ENCODE measurements around the gene NELL1. TPM values are rescaled to one million over a fixed set of nuclear protein-coding genes. Genes with fewer than 3 reads are reported as not detected.

The NELL1 gene
- total RNA-seq, 2 donors from 2014 or later = not detected

DNA sequence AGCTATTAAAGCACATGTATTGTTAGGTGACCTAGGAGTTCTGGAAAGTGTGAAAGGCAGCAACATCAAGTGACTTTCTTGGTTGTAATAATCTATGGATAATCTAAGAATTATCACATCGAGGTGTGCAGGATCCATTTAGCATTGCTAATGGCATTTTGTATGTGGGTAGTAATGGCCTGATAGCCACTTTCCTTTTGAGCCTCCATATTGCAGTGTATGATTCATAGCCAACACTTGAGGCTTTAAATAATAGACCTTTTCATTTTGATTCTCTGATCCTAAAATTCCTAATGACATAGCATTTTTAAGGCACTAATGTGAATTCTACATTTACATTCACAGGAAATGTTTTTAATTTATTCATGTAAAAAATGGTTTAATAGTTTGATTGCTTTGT, 759.4 kb downstream of the NELL1 start:
- ATAC-seq = no peak
- Histone ChIP-seq H3K27ac (no peak overlapping the region), H3K4me3 (no peak overlapping the region), H3K27me3 (no peaks in the 10 kb centered on the region), H3K9me3 (no peaks in the 10 kb centered on the region), H3K4me1 (no peaks in the 10 kb centered on the region), H3K36me3 (replicated peaks in 1 of 2; ENCODE audit: insufficient read depth in 1 of 2, low read depth in 2 of 2) (no peaks in the 10 kb centered on the region)
- whole genome bisulfite sequencing, 2 donors = 36 to 48% methylated on average over 1 of the region's 1 CpG
- TF ChIP-seq, protein P1, sequence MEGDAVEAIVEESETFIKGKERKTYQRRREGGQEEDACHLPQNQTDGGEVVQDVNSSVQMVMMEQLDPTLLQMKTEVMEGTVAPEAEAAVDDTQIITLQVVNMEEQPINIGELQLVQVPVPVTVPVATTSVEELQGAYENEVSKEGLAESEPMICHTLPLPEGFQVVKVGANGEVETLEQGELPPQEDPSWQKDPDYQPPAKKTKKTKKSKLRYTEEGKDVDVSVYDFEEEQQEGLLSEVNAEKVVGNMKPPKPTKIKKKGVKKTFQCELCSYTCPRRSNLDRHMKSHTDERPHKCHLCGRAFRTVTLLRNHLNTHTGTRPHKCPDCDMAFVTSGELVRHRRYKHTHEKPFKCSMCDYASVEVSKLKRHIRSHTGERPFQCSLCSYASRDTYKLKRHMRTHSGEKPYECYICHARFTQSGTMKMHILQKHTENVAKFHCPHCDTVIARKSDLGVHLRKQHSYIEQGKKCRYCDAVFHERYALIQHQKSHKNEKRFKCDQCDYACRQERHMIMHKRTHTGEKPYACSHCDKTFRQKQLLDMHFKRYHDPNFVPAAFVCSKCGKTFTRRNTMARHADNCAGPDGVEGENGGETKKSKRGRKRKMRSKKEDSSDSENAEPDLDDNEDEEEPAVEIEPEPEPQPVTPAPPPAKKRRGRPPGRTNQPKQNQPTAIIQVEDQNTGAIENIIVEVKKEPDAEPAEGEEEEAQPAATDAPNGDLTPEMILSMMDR (IDR thresholded peaks at IDR 0.05) = no peak
- no peak for TF ChIP-seq POLR2A (IDR thresholded peaks at IDR 0.05)
- no peak for DNase-seq
- intact Hi-C loops (cut with DNase I) = no loop called here

DNA sequence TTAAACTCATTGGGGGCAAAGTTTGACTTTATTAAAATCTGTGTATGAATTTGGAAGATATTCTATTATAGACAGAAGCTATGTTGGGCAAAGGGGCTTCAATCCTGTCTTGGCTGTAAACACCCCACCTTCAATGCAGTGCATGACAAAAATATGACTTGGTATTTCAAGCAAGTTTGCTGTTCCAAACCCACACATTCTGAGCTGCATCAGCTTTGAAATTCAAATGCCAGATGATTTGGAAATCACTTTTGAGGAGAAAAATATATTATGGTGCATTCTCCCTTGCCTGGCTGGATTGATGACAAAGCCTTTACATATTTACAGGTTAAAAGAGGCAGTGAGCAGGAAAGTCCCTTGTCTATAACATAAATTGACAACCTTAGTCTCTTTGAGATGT, 760.0 kb downstream of the NELL1 start:
- ATAC-seq = no peak
- H3K27me3 ChIP-seq = no peaks in the 10 kb centered on the region

DNA sequence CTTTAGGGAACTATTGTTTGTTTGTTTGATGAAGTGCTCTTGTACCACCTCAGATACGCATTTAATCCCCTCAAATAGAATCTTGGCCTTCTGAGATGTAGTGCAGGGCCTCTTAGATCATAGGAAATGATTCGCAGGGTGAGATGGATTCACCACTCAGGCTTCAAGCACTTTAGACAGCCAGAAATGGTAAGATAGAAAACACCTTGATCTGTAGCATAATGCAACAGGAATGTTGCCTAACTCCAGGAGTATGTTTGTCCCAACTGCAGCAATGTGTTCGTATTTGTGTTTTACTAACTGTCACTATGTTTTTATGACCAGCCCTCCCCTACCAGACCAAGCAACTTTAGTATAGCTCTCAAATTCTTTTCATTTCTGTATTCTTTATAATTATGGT, 761.2 kb downstream of the NELL1 start:
- Histone ChIP-seq H3K4me3 (no peak overlapping the region), H3K27me3 (no peaks in the 10 kb centered on the region), H3K27ac (no peak overlapping the region), H3K4me1 (no peaks in the 10 kb centered on the region), H3K36me3 (replicated peaks in 1 of 2; ENCODE audit: insufficient read depth in 1 of 2, low read depth in 2 of 2) (no peaks in the 10 kb centered on the region), H3K9me3 (no peaks in the 10 kb centered on the region)
- ATAC-seq (no peak), DNase-seq (no peak)
- intact Hi-C loops (cut with DNase I) = no loop called here
- 54 to 57% methylated on average over 3 of the region's 3 CpGs for WGBS, 2 donors
- TF ChIP-seq, protein P1 (IDR thresholded peaks at IDR 0.05) = no peak
- TF ChIP-seq POLR2A (IDR thresholded peaks at IDR 0.05) = no peak

More for the DNA sequence above, 760.0 kb downstream of the NELL1 start:
- H3K36me3 ChIP-seq (replicated peaks in 1 of 2; ENCODE audit: insufficient read depth in 1 of 2, low read depth in 2 of 2) = no peaks in the 10 kb centered on the region
- intact Hi-C loops (cut with DNase I) = no loop called here
- no peak overlapping the region for H3K4me3 ChIP-seq
- TF ChIP-seq, protein P1 (IDR thresholded peaks at IDR 0.05) = no peak
- TF ChIP-seq POLR2A (IDR thresholded peaks at IDR 0.05) = no peak
- no peak overlapping the region for H3K27ac ChIP-seq
- no peak for DNase-seq
- H3K9me3 ChIP-seq = no peaks in the 10 kb centered on the region
- H3K4me1 ChIP-seq = no peaks in the 10 kb centered on the region

DNA sequence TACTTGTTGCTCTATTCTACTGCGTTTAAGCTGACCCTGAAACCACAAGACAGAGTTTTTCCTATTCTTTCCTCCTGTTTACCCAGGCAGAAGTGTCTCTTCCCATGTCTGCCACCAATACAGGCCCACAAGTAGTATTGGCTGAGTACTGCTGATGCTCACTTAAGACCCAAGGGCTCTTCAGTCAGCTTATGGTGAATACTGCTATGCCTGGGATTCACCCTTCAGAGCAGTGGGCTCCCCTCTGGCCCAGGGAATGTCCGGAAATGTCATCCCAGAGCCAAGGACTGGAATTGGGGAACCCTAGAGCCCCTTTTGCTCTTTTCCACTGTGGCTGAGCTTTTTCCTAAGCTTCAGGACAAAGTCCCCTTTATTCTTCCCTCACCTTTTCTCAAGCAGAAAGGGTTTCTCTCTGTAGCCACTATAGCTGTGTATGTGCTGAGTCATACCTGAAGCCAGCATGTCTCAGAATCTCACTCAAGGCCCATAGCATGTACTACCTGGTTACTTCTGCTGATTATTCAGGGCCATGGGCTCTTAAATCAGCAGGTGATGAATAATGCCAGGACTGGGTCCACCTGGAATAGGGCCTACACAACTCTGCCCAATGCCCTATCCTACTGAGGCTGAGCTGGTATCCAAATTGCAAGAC, 777.7 kb downstream of the NELL1 start:
- H3K27me3 ChIP-seq = no peaks in the 10 kb centered on the region
- H3K36me3 ChIP-seq (replicated peaks in 1 of 2; ENCODE audit: insufficient read depth in 1 of 2, low read depth in 2 of 2) = no peaks in the 10 kb centered on the region
- intact Hi-C loops (cut with DNase I) = no loop called here
- no peaks in the 10 kb centered on the region for H3K4me1 ChIP-seq
- H3K27ac ChIP-seq = no peak overlapping the region
- H3K9me3 ChIP-seq = no peaks in the 10 kb centered on the region
- TF ChIP-seq, protein P1 (IDR thresholded peaks at IDR 0.05) = no peak
- TF ChIP-seq POLR2A (IDR thresholded peaks at IDR 0.05) = no peak
- WGBS, 2 donors = 63 to 70% methylated on average over 2 of the region's 2 CpGs
- no peak for ATAC-seq
- no peak for DNase-seq
- H3K4me3 ChIP-seq = no peak overlapping the region

DNA sequence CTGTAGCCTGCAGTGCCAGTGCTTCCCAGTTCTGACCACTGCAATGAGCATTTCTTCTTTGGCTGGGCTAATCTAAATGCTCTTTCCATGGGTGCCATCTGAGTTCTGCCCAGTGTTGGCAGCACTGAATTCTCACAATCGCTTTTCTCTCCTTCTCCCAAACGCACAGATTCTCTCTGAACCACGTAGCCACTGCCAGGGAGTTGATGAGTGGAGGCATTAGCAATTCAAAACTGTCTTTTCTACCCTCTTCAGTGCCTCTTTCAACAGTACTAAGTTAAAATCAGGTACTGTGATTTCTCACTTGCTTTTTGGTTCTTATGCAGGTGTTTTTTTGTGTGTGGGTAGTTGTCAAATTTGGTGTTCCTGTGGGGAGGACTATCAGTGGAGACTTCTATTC, 778.5 kb downstream of the NELL1 start:
- Histone ChIP-seq H3K27ac (no peak overlapping the region), H3K4me3 (no peak overlapping the region), H3K4me1 (no peaks in the 10 kb centered on the region), H3K9me3 (no peaks in the 10 kb centered on the region), H3K36me3 (replicated peaks in 1 of 2; ENCODE audit: insufficient read depth in 1 of 2, low read depth in 2 of 2) (no peaks in the 10 kb centered on the region), H3K27me3 (no peaks in the 10 kb centered on the region)
- DNase-seq (no peak), ATAC-seq (no peak)
- WGBS, 2 donors = 29 to 52% methylated on average over 3 of the region's 3 CpGs
- intact Hi-C loops (cut with DNase I) = no loop called here
- no peak for TF ChIP-seq POLR2A (IDR thresholded peaks at IDR 0.05)
- TF ChIP-seq, protein P1 (IDR thresholded peaks at IDR 0.05) = no peak

Data from body of pancreas (tissue), 4 donors.